GM18520 (cell line): ENCODE results near the gene SLC16A3.
"Not testable (repeated sequence)": the region's sequence is repeated elsewhere in the genome, so short reads cannot be mapped to it uniquely, and the experiment has no call there.

Source experiments
- ATAC-seq: cut with Tn5 transposase; IDR thresholded peaks from one replicate; pipeline ENCODE4 v1.9.1; 2021; ENCODE audit not compliant: unreplicated experiment

The SLC16A3 gene

DNA sequence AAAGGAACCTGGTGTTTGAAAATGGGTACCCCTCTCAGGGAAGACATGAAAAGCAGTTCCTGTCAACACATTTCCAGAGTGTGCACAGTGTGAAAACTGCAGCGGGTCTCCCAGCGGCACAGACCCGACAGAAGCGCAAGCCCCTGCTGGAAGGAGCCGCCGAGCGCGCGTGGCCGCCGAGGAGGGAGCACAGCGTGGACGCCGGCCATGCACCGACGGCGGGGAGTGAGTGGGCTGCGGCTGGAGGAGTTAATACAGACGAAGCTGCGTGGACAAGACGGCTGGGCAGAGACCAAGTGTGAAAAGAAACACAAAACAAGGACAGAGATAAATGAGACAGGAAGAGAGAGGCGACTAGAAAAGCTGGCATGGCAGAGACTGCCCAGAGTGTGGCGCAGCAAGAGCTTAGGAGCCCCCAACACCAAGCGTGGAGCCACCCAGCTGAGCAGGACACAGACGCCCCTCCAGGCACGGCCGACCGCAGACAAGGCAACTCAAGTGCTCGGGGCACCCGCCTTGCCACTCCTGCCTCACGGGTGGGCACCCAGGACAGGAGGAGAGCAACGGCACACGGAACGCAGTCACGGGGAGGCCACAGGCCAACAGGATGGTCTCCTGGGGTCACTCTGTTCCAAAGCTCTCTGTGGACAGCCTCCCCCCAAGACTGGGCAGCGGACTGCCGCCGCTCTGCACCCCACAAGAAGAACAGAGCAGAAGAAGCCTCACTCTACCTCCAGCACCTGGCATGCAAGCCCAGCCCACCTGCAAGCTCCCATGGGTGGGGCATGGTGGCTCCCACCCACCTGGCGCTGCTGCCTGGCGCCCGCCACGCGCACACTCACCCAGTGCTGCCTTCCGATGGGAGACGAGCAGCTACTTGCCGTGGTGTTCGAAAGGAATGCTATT lies 16.5 kb downstream of the SLC16A3 start:
- no peak for ATAC-seq

DNA sequence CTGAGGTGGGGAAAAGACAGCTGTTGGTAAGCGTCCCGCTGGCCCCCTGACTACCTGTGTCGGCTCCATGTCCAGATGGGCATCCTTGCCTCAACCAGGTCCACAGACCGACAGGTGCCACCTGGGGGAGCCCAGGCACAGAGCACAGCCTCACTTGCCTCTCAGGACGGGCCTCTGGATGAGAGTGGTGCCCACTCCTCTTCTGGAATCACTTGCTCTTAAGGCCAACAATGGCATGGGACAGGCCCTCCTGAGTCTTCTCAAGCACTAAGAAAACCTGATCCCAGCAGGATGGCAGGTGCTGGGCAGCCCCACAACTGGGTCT lies 17.2 kb downstream of the SLC16A3 start:
- no peak for ATAC-seq

DNA sequence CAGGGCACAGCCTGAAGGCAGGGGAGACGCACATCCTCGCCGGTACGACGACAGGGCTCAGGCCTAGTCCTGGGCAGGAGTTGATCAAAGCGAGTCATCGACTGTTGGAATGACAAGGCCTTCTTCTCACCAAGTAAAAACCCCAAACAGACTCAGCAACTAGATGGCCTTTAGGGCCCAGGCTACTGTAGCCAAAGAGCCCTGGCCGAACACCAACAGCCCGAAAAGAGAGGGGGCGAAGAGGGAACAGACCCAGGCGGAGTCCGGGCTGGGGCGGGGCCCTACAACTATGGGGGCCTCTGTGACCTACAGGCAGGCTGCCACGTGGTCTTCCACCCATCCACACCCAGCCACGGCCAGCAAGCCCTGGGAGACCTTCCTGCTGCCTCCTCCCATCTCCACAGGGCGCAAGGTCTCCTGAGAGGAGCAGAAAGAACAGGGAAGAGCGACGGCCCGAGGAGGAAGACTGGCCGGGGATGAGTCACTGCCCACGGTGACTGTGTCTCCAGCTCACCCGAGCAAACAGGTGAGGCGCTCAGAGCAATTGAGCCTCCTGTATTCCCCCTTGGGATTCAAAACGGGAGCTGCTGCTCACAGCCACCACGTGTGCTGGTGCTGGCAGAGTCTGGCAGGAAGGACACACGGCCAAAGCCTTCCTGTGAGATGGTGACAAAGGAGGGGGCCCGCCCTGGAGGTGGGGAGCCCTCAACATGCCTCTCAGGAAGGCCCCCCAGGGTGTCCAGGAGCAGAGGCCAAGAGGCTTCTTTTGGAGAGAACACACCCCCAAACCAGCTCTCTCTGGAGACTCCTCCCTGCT lies 17.7 kb downstream of the SLC16A3 start:
- ATAC-seq, result no peak

DNA sequence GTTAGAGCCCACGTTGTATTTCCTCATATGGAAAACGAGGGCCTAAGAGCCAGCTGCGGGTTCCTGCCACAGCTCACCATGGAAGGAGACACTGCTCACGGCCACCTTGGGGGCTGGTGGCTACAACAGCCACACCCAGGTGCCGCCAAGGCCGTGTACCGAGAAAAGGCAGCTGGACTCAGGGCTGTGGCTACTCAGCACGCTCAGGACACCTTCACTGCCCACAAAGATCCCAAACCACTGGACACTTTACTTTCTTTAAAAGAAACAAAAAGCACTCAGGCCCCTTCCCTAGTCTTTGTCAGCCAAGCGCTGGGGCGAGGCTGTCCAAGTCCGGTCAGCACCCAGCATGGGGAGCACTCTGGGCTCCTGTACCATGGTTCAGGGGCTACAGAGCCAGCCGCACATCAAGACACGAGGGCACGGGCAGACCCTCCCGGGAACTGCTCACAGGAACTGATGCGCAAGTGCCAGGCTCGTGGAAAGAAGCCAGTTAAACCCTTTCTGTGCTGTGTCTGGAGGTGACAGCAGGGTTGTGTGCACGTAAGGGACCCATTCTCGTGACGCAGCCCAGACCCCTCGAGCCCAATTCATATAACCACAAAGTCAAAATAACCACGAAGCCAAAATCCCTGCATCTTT lies 18.5 kb downstream of the SLC16A3 start:
- ATAC-seq, result no peak

DNA sequence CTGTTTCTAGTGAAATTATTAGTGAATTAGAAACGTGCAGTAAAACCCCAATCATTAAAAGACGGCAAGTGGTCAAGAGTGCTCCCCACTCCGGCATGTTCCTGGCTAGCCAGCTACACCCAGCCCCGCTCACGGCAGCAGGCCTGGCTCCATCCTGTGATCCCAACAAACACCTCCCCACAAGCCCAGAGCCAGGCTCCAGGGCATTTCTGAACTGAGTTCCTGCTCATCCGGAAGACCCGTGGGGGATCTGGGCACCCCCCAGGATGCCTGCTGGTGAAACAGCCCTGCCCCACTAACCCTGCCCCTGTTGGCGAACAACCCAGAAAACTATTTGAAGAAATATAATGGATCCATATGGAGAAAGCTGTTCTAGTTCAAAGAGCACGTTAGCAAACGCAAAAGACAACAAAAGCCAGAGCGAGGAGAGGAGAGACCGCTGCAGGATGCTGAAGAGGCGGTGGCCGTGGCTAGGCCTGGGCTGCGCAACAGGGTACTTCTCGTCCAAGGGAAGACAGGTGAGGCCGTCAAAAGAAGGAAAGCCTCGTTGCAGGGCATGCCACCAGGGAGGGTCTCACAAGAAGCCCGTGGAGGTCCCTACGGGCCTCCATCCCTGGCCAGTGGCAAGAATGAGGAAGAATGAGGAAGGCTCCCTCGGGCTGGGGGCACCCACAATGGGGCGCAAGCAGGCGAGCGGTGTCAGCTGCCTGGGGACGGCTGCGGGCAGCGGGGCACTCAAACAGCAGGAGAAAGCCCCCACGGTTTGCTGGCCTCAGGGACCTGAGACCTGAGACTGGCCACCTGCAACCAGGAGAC lies 19.2 kb downstream of the SLC16A3 start:
- no peak for ATAC-seq

DNA sequence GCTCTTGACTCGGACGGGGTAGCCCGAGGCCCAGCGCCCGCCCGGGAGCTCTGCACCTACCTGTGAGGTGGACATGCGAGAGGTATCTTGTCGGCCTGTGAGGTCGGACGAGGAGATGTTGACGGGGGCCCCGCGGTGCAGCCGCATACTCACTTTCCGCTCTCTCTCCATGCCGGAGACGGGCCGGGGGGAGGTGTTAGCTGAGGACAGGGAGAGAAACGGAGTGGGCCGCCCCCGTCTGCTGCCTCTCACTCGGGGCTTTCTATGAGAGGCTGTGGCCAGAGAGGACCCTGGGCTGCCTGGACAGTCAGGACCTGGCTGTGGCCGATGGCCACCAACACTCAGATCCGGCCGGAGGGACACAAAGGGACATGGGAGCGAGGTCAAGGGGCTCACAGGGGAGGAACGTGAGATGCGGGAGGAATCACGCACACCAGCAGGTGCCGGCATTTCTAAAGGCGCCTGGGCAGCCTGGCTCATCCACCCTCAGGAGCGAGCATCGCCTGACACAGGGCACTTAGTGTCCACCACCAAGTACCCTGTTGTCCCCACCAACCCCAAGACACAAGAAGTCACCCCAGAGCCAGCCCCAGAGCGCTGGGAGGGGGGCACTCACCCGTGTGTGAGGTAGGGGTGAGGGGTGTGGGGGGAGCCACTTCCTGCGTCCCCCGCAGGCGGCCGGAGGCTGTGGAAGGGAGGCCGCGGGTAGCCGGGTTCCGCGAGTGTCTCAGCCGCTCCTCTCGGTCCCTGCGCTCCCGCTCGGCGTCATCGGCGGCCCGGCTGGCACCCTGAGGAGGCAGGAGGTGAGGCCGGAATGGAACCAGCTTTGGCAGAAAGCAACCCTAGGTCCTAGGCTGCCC lies 20.2 kb downstream of the SLC16A3 start:
- no peak for ATAC-seq

DNA sequence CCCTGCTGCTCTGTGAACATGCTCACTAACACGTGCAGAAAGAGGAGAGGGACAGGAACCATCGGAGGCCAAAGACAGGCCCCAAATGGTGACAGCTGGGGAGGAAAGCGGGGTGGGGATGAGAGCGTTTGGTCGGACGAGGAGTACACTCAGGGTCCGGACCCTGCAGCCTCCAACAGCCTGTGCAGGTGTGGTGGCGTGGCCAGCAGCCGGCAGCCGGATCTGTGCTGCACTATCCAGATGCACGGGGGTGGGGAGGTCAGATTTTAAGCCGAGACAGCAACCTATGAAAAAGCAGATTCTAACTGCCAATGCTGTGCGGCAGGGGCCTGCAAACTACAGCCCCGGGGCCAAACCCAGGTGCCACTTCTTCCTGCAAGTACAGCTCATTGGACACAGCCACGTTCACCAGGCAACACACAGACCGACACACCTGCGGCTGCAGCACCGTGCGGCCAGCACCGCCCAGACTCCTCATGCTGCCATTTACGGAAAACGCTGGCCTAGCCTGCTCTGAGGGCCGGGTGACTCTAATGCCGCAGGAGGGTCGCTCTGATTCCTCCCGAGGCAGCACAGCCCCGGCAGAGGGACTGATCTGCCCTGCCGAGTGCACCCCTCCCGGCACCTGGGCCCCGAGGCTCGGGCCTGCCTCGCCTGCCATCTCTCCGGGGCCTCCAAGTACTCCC lies 21.2 kb downstream of the SLC16A3 start:
- ATAC-seq, result no peak

DNA sequence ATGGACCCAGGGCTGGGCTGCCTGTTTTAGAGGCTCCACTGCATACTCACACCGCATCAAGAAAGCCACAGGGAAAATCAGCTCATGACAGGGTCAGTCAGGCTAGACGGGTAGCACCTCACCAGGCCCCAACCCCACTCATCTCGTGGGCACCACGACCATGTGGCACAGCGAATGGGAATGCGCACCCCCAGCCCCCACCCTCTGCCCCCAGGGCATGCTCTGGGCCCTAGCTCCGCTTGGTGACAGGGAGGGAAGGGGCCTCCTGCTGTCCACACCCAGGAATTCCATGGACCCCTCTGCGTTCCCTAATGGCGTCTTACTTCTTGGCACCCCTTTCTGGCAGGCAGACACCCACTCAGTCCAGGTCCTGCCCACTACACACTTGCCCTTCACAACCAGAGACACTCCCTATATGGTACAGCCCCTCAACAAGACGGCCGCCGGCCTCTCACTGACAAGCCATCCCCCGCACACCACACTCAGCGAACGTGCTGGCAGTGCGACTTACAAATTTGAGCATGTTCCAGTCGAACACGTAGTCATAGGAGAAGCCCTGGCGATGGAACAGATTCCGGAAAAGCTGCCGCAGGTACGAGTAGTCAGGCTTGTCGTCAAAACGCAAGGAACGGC lies 22.1 kb downstream of the SLC16A3 start:
- ATAC-seq, result no peak

DNA sequence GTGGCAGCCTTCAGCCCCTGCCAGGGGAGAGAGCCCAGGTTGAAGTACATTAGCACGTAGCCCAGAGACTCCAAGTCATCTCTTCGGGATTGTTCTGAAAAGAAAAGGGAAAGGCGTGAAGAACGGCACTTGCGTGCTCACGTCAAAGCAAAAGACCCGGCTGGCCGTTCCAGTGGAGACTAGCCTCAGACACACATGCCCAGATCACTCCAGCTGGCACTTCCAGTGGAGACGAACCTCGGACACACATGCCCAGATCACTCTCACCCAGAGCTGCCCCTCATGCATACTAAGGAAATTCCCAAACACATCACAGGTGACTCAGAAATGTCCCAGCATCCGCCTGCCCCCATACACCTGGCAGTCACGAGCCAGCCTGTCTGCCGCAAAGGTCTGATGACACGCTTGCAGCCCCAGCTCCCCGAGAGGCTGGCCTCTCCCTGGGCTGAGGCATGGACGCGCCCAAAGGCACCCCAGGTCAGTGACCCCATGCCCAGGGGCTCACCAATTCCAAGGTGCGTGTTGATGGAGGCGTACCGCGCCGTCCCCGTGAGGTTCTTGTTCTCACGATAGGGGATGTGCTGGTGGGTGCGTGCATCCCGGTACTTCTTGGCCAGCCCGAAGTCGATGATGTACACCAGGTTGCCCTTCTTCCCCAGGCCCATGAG lies 23.8 kb downstream of the SLC16A3 start:
- no peak for ATAC-seq

DNA sequence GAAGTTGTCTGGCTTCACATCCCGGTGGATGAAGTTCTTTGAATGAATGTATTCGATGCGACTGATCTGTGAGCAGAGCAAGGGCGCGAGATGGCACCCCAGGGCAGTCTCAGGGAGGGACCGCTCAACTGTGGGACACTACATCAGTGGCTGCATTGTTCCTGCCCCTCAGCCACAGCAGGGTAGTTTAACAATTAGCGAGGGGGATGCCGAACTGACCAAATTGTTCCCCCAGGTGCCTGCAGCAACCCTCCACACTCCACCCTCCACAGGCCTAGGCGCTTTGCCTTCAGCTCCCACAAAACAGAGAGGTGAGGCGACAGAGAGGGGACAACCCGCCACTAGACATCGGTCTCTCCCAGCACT lies 24.3 kb downstream of the SLC16A3 start:
- no peak for ATAC-seq

DNA sequence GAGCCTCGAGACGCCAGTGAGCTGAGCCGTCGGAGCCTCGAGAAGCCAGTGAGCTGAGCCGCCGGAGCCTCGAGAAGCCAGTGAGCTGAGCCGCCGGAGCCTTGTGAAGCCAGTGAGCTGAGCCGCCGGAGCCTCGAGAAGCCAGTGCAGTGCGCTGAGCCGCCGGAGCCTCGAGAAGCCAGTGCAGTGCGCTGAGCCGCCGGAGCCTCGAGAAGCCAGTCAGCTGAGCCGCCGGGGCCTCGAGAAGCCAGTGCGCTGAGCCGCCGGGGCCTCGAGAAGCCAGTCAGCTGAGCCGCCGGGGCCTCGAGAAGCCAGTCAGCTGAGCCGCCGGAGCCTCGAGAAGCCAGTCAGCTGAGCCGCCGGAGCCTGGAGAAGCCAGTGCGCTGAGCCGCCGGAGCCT lies 25.3 kb downstream of the SLC16A3 start:
- not testable (repeated sequence) for ATAC-seq

DNA sequence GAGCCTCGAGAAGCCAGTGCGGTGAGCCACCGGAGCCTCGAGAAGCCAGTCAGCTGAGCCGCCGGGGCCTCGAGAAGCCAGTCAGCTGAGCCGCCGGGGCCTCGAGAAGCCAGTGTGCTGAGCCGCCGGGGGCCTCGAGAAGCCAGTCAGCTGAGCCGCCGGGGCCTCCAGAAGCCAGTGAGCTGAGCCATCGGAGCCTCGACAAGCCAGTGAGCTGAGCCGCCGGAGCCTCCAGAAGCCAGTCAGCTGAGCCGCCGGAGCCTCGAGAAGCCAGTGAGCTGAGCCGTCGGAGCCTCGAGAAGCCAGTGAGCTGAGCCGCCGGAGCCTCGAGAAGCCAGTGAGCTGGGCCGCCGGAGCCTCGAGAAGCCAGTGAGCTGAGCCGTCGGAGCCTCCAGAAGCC lies 25.9 kb downstream of the SLC16A3 start:
- not testable (repeated sequence) for ATAC-seq

DNA sequence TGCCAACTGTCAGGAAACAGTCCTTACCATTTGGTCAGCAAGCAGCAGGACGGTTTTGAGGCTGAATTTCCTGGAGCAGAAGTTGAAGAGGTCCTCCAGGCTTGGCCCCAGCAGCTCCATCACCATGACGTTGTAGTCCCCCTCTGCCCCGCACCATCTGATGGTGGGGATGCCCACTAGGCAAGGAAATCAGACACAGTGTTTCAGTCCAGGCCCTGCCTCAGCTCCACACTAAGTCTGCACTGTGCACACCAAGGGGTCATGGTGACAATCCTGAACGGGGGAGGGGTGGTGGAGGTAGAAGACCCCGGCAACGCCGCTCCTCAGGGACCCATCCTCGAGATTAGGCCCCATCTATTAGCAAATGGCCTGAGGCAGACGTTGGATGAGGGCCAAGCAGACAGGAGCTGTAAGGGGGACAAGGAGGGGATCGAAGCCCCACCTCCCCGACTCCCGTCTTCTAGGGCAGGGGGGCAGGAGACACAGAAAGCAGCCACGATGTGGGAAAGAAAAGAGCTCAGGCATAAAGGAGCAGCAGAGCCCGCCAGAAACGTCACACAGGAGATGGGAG lies 26.6 kb downstream of the SLC16A3 start:
- no peak for ATAC-seq

DNA sequence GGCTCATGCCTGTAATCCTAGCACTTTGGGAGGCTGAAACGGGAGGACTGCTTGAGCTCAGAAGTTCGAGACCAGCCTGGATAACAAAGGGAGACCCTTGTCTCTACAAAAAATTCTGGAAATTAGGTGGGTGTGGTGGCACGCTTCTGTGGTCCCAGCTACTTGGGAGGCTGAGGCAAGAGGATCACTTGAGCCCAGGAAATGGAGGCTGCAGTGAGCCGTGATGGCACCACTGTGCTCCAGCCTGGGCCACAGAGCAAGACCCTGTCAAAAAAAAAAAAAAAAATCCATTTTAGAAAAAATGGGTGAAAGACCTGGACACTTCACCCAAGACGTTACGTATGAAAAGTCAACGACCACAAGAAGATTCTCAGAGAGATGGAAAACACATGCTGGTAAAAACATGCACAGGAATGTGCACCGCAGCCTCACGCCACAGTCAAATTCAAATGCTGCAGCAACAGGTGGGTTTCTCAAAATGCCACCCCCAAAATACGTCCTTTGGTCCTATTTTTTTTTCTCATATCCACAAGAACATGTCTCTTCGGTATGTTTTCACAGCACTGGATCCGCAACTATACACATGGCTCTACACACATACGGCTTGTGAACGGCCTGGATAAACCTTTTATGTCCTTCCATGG lies 27.5 kb downstream of the SLC16A3 start:
- ATAC-seq, result no peak

DNA sequence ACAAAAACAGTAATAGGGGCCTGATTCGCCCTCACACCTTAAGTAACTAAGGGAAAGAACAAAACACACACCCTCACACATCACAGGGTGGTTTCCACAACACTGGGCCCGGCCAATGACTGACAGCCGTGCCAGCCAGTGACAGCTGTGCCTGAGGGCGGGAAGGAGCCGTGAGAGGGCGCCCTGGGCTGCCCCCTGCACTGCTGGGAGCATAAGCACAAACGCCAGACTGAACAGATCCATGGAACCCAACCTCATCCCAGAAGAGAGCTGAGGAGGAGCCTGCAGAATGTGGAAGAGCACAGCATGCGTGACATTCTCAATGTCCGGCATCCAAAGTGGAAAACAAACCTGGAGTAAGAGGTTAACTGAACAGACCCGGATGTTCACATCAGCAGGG lies 28.6 kb downstream of the SLC16A3 start:
- no peak for ATAC-seq

DNA sequence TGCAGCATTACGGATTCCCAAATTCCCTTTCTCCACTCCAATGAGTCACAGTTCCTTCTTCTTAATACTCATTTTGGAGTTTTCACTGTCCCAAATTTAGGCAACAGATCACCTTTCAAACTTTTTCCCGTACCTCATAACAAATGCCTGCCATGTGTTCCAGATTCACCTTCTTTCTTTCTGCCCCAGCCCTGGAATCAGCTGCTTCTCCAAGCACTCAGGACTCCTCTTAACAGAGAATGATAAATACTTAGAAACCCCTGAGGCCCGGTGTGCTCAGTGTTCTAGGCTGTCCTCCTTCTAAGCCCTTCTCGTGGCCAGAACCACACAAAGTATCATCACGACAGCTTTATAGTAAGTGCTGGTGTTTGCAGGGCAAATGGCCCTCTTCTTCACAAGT lies 29.7 kb downstream of the SLC16A3 start:
- ATAC-seq, result no peak
